HCT116 (cell line): ENCODE measurements around the gene ZC2HC1C. TPM values are rescaled to one million over a fixed set of nuclear protein-coding genes. Genes with fewer than 3 reads are reported as not detected.

Experiments used
- ATAC-seq: fragments of 200-7000 bp; cut with Tn5 transposase; 2 replicates; pipeline ENCODE4 v1.9.1; 2020; ENCODE audit warnings: mild to moderate bottlenecking, moderate library complexity
- BruUV-seq: library from RNA; stranded (reverse); fragments of 400-500 nt; replicated peaks from 2 replicates; lab custom pipeline; 2021; lab: Mats Ljungman, UMichigan
- CTCF ChIA-PET: fragments of 300-600 bp; sonication (Branson Sonifier 250); formaldehyde crosslinking; loops from one replicate; lab custom pipeline; 2021; ENCODE audit warnings: antibody characterized with exemption; lab: Charles Lee
- POLR2A ChIA-PET: fragments of 300-600, 350-600 bp; sonication (Branson Sonifier 250); formaldehyde crosslinking; loops from one replicate; lab custom pipeline; 2021; ENCODE audit warnings: antibody characterized with exemption; lab: Charles Lee
- RAD21 ChIA-PET, 2 experiments: fragments of 300-600 bp; sonication (Branson Sonifier 250); formaldehyde crosslinking; loops; one replicate each; lab custom pipeline; 2023; ENCODE audit warnings: low total read pairs in 2 of 2; ENCODE audit not compliant: uncharacterized antibody in 2 of 2, unreplicated experiment in 2 of 2, low non-redundant PET in 1 of 2; lab: Charles Lee
- DNase-seq: peaks from one replicate; pipeline ENCODE4 v3.0.0-alpha.2; 2010; ENCODE audit warnings: low read depth, low spot score
- H2AFZ ChIP-seq: fragments of 200-600 bp; shearing (Covaris generic), sonication (generic); 2 replicates; pipeline ENCODE4 v1.6.1; 2017; ENCODE audit warnings: low read depth, mixed run types, mixed read lengths, antibody characterized with exemption, low read length; ENCODE audit not compliant: poor library complexity, severe bottlenecking
- H3K27ac ChIP-seq: 2 replicates; pipeline ENCODE4 v1.5.1; 2012; ENCODE audit warnings: low read depth, low read length
- H3K27me3 ChIP-seq: fragments of 200-600 bp; sonication (generic); 2 replicates; pipeline ENCODE4 v1.6.1; 2016; ENCODE audit warnings: mixed run types, low read length, mixed read lengths; ENCODE audit not compliant: insufficient read depth
- H3K36me3 ChIP-seq, 2 experiments: fragments of 200-500 bp in 1 of 2; fragments of 200-600 bp in 1 of 2; sonication (Bioruptor generic) in 1 of 2; sonication (generic) in 1 of 2; 2 replicates each; pipeline versions ENCODE4 v1.5.1 to v1.6.1; 2014 to 2016; ENCODE audit warnings: low read length in 2 of 2, inconsistent platforms in 1 of 2, mixed read lengths in 1 of 2, mixed run types in 1 of 2; ENCODE audit not compliant: insufficient read depth in 2 of 2, control insufficient read depth in 1 of 2
- H3K4me1 ChIP-seq, 2 experiments: fragments of 200-600 bp in 1 of 2; sonication (generic) in 1 of 2; 2 replicates each; pipeline versions ENCODE4 v1.5.1 to v1.6.1; 2012 to 2017; ENCODE audit warnings: low read length in 2 of 2, inconsistent platforms in 1 of 2, mild to moderate bottlenecking in 1 of 2, mixed read lengths in 1 of 2, mixed run types in 1 of 2, moderate library complexity in 1 of 2; ENCODE audit not compliant: insufficient read depth in 2 of 2, control insufficient read depth in 1 of 2
- H3K4me2 ChIP-seq: fragments of 200-600 bp; sonication (generic); 2 replicates; pipeline ENCODE4 v1.6.1; 2017; ENCODE audit warnings: mixed run types, low read length, mixed read lengths
- H3K4me3 ChIP-seq, 2 experiments: fragments of 200-600 bp in 1 of 2; sonication (generic) in 1 of 2; replicated peaks in 1 of 2; 2 replicates each; pipeline ENCODE4 v1.5.1; 2011 to 2016; ENCODE audit warnings: low read length in 2 of 2, control low read depth in 1 of 2, low read depth in 1 of 2, mild to moderate bottlenecking in 1 of 2, mixed read lengths in 1 of 2, mixed run types in 1 of 2
- H3K79me2 ChIP-seq: fragments of 200-600 bp; sonication (generic); 2 replicates; pipeline ENCODE4 v1.6.1; 2017; ENCODE audit warnings: mild to moderate bottlenecking, mixed run types, low read length, moderate library complexity, mixed read lengths; ENCODE audit not compliant: insufficient read depth
- H3K9ac ChIP-seq: fragments of 200-600 bp; sonication (generic); 2 replicates; pipeline ENCODE4 v1.6.1; 2016; ENCODE audit warnings: low read length, mixed read lengths
- H3K9me2 ChIP-seq: fragments of 200-600 bp; sonication (generic), shearing (Covaris generic); 2 replicates; pipeline ENCODE4 v1.6.1; 2017; ENCODE audit warnings: mixed run types, mild to moderate bottlenecking, moderate library complexity; ENCODE audit not compliant: insufficient read depth
- H3K9me3 ChIP-seq, 2 experiments: fragments of 200-500 bp in 1 of 2; fragments of 200-600 bp in 1 of 2; sonication (Bioruptor generic) in 1 of 2; sonication (generic) in 1 of 2; 2 replicates each; pipeline ENCODE4 v1.6.1; 2014 to 2017; ENCODE audit warnings: low read length in 2 of 2, mixed read lengths in 2 of 2, inconsistent platforms in 1 of 2, low read depth in 1 of 2, mild to moderate bottlenecking in 1 of 2, mixed run types in 1 of 2, moderate library complexity in 1 of 2; ENCODE audit not compliant: control insufficient read depth in 1 of 2, insufficient read depth in 1 of 2
- H4K20me1 ChIP-seq: fragments of 200-600 bp; sonication (generic), shearing (Covaris generic); 2 replicates; pipeline ENCODE4 v1.6.1; 2017; ENCODE audit warnings: mixed run types, mild to moderate bottlenecking, moderate library complexity; ENCODE audit not compliant: insufficient read depth
- ATF3 ChIP-seq: IDR thresholded peaks from 2 replicates; pipeline ENCODE4 v1.6.1; 2012
- CEBPB ChIP-seq: IDR thresholded peaks from 2 replicates; pipeline ENCODE4 v1.6.1; 2012; ENCODE audit warnings: low read depth
- EGR1 ChIP-seq: IDR thresholded peaks from 2 replicates; pipeline ENCODE4 v1.6.1; 2012; ENCODE audit warnings: low read depth
- ELF1 ChIP-seq: IDR thresholded peaks from 2 replicates; pipeline ENCODE4 v1.6.1; 2012; ENCODE audit warnings: low read depth, borderline replicate concordance
- EZH2 ChIP-seq: fragments of 200-600 bp; sonication (generic); IDR thresholded peaks from 2 replicates; pipeline ENCODE4 v1.6.1; 2017; ENCODE audit warnings: antibody characterized with exemption, mixed run types
- EZH2phosphoT487 ChIP-seq: fragments of 200-600 bp; IDR thresholded peaks from 2 replicates; pipeline ENCODE4 v1.6.1; 2018; ENCODE audit warnings: antibody characterized with exemption, borderline replicate concordance
- JUND ChIP-seq: IDR thresholded peaks from 2 replicates; pipeline ENCODE4 v1.6.1; 2012
- POLR2AphosphoS5 ChIP-seq: IDR thresholded peaks from 2 replicates; pipeline ENCODE4 v1.6.1; 2011; ENCODE audit warnings: mild to moderate bottlenecking, low read depth, low read length, moderate library complexity
- RAD21 ChIP-seq: IDR thresholded peaks from 2 replicates; pipeline ENCODE4 v1.6.1; 2012; ENCODE audit warnings: low read depth, mild to moderate bottlenecking
- SIN3A ChIP-seq: IDR thresholded peaks from 2 replicates; pipeline ENCODE4 v1.6.1; 2012; ENCODE audit warnings: low read depth
- SP1 ChIP-seq: IDR thresholded peaks from 2 replicates; pipeline ENCODE4 v1.6.1; 2012; ENCODE audit warnings: low read depth
- SRF ChIP-seq: IDR thresholded peaks from 2 replicates; pipeline ENCODE4 v1.6.1; 2012; ENCODE audit warnings: low read depth
- TCF7L2 ChIP-seq: IDR thresholded peaks from 2 replicates; pipeline ENCODE4 v1.7.0; 2011; ENCODE audit warnings: borderline replicate concordance, inconsistent platforms; ENCODE audit not compliant: insufficient read depth, insufficient read length; ENCODE audit errors: extremely low read depth
- YY1 ChIP-seq: IDR thresholded peaks from 2 replicates; pipeline ENCODE4 v1.6.1; 2011; ENCODE audit warnings: low read length, low read depth, moderate library complexity, mild to moderate bottlenecking; ENCODE audit not compliant: insufficient replicate concordance; ENCODE audit errors: extremely low read depth
- ZBTB33 ChIP-seq: IDR thresholded peaks from 2 replicates; pipeline ENCODE4 v1.6.1; 2011; ENCODE audit warnings: mild to moderate bottlenecking, low read length, moderate library complexity; ENCODE audit not compliant: insufficient replicate concordance; ENCODE audit errors: extremely low read depth
- ZFX ChIP-seq: fragments of 450-650 bp; IDR thresholded peaks from 2 replicates; pipeline ENCODE4 v1.6.1; 2017
- ZNF274 ChIP-seq: fragments of 200-500 bp; sonication (Bioruptor generic); IDR thresholded peaks from 2 replicates; pipeline ENCODE4 v1.6.1; 2014; ENCODE audit warnings: mild to moderate bottlenecking, low read depth, low read length, inconsistent platforms
- intact Hi-C: fragments of 100-400 bp; cut with micrococcal nuclease; formaldehyde crosslinking; loops from 2 replicates; pipeline ENCODE4 v1.10.0; 2022
- total RNA-seq: library from RNA; stranded (reverse); gene quantifications from one replicate; pipeline ENCODE4 v1.2.1, GENCODE V29; 2021; ENCODE audit not compliant: unreplicated experiment
- TF ChIP-seq, protein P1 (sequence below), 3 experiments: fragments of 200-600 bp in 1 of 3; sonication (generic) in 1 of 3; IDR thresholded peaks in 2 of 3; conservative IDR thresholded peaks in 1 of 3; 2 replicates each; pipeline ENCODE4 v1.5.1; 2012 to 2017; ENCODE audit warnings: low read depth in 2 of 3, low read length in 2 of 3, antibody characterized with exemption in 1 of 3, borderline replicate concordance in 1 of 3, control low read depth in 1 of 3, mild to moderate bottlenecking in 1 of 3, mixed read lengths in 1 of 3, mixed run types in 1 of 3, moderate library complexity in 1 of 3; ENCODE audit not compliant: insufficient read depth in 1 of 3
- TF ChIP-seq, protein P2 (sequence below): IDR thresholded peaks from 2 replicates; pipeline ENCODE4 v1.6.1; 2012; ENCODE audit warnings: low read depth

Gene ZC2HC1C
- total RNA-seq, 1 experiment from 2014 or later, result 0.98 TPM

GRCh38 chr14:75083271-75083670, 13.8 kb downstream of the ZC2HC1C start:
- no peak for ATAC-seq
- no peak for DNase-seq
- no peaks in the 10 kb centered on the region for H4K20me1 ChIP-seq
- no TSS peak for BruUV-seq
- H3K36me3 ChIP-seq, result peaks cover 16 to 28% of the 10 kb centered on the region in 2 experiments; a peak in 3 of 4 replicates
- ChIA-PET POLR2A (no interaction called here), CTCF (interaction anchor here (1.3 kb wide), 1 partner anchor 222 kb away, joined by 3 read pairs; no protein-coding TSS in a partner anchor), RAD21 (no interaction called here)
- no peak overlapping the region for H2AFZ ChIP-seq
- H3K4me3 ChIP-seq, result no peak overlapping the region
- H3K9me2 ChIP-seq, result no peaks in the 10 kb centered on the region
- no peak for TF ChIP-seq EZH2
- TF ChIP-seq TCF7L2, result no peak
- TF ChIP-seq JUND, result no peak
- no peak for TF ChIP-seq POLR2AphosphoS5
- no peak for TF ChIP-seq CEBPB
- TF ChIP-seq EGR1, result no peak
- TF ChIP-seq ZNF274, result no peak
- no peak for TF ChIP-seq EZH2phosphoT487
- TF ChIP-seq, protein P1, sequence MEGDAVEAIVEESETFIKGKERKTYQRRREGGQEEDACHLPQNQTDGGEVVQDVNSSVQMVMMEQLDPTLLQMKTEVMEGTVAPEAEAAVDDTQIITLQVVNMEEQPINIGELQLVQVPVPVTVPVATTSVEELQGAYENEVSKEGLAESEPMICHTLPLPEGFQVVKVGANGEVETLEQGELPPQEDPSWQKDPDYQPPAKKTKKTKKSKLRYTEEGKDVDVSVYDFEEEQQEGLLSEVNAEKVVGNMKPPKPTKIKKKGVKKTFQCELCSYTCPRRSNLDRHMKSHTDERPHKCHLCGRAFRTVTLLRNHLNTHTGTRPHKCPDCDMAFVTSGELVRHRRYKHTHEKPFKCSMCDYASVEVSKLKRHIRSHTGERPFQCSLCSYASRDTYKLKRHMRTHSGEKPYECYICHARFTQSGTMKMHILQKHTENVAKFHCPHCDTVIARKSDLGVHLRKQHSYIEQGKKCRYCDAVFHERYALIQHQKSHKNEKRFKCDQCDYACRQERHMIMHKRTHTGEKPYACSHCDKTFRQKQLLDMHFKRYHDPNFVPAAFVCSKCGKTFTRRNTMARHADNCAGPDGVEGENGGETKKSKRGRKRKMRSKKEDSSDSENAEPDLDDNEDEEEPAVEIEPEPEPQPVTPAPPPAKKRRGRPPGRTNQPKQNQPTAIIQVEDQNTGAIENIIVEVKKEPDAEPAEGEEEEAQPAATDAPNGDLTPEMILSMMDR (IDR thresholded peaks at IDR 0.05 in 2 of 3, conservative IDR thresholded peaks at IDR 0.05 in 1 of 3; ENCODE audit: borderline replicate concordance in 1 of 3, insufficient read depth in 1 of 3, low read depth in 2 of 3, low read length in 2 of 3), result no peak
- TF ChIP-seq, protein P2, sequence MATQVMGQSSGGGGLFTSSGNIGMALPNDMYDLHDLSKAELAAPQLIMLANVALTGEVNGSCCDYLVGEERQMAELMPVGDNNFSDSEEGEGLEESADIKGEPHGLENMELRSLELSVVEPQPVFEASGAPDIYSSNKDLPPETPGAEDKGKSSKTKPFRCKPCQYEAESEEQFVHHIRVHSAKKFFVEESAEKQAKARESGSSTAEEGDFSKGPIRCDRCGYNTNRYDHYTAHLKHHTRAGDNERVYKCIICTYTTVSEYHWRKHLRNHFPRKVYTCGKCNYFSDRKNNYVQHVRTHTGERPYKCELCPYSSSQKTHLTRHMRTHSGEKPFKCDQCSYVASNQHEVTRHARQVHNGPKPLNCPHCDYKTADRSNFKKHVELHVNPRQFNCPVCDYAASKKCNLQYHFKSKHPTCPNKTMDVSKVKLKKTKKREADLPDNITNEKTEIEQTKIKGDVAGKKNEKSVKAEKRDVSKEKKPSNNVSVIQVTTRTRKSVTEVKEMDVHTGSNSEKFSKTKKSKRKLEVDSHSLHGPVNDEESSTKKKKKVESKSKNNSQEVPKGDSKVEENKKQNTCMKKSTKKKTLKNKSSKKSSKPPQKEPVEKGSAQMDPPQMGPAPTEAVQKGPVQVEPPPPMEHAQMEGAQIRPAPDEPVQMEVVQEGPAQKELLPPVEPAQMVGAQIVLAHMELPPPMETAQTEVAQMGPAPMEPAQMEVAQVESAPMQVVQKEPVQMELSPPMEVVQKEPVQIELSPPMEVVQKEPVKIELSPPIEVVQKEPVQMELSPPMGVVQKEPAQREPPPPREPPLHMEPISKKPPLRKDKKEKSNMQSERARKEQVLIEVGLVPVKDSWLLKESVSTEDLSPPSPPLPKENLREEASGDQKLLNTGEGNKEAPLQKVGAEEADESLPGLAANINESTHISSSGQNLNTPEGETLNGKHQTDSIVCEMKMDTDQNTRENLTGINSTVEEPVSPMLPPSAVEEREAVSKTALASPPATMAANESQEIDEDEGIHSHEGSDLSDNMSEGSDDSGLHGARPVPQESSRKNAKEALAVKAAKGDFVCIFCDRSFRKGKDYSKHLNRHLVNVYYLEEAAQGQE, result no peak
- no peak for TF ChIP-seq SP1
- no peak for TF ChIP-seq ZBTB33
- no peak for TF ChIP-seq SIN3A
- no peak for TF ChIP-seq ZFX
- no peak for TF ChIP-seq ATF3
- no peak for TF ChIP-seq YY1
- TF ChIP-seq RAD21, result no peak
- TF ChIP-seq ELF1, result no peak
- no peak for TF ChIP-seq SRF
- intact Hi-C loops, result no loop called here
- no peaks in the 10 kb centered on the region for H3K27me3 ChIP-seq
- no peak overlapping the region for H3K9ac ChIP-seq
- no peaks in the 10 kb centered on the region for H3K79me2 ChIP-seq
- no peak overlapping the region for H3K4me2 ChIP-seq
- H3K4me1 ChIP-seq, result no peaks in the 10 kb centered on the region
- H3K27ac ChIP-seq, result no peak overlapping the region
- H3K9me3 ChIP-seq, result no peaks in the 10 kb centered on the region
